Fibroblast of upper back skin (primary cell): ENCODE measurements around the gene SNRPB2.

Source experiments
- DNase-seq: peaks from one replicate; pipeline ENCODE4 v3.0.0-alpha.2; 2013

Gene SNRPB2

GRCh38 chr20:16740365-16741072 is 10.7 kb downstream of the SNRPB2 start:
- no peak for DNase-seq

GRCh38 chr20:16744178-16744807 is 14.5 kb downstream of the SNRPB2 start:
- no peak for DNase-seq

- no peak for DNase-seq
Observed at GRCh38 chr20:16745204-16745603, 15.4 kb downstream of the SNRPB2 start.

GRCh38 chr20:16747291-16747811 is 17.5 kb downstream of the SNRPB2 start:
- no peak for DNase-seq

GRCh38 chr20:16748308-16748900 is 18.6 kb downstream of the SNRPB2 start, which contains the start of gene OTOR:
Gene OTOR (plus strand): TSS chr20:16748358. CDS start chr20:16748402, 44 bp downstream.
- no peak for DNase-seq

GRCh38 chr20:16749573-16749972 is 19.7 kb downstream of the SNRPB2 start:
- no peak for DNase-seq

- no peak for DNase-seq
Observed at GRCh38 chr20:16752082-16752481, 22.3 kb downstream of the SNRPB2 start.

- DNase-seq, result no peak
Observed at GRCh38 chr20:16752901-16753300, 23.1 kb downstream of the SNRPB2 start.

GRCh38 chr20:16758454-16759180 is 28.8 kb downstream of the SNRPB2 start:
- DNase-seq, result no peak

GRCh38 chr20:16759181-16759563 is 29.3 kb downstream of the SNRPB2 start:
- no peak for DNase-seq

- no peak for DNase-seq
Observed at GRCh38 chr20:16760431-16761304, 30.8 kb downstream of the SNRPB2 start.

- DNase-seq, result peak; percentile 66
Observed at GRCh38 chr20:16761305-16761829, 31.5 kb downstream of the SNRPB2 start.

GRCh38 chr20:16764560-16764959 is 34.7 kb downstream of the SNRPB2 start:
- DNase-seq, result no peak

- DNase-seq, result peak; percentile 20
Observed at GRCh38 chr20:16771213-16771612, 41.4 kb downstream of the SNRPB2 start.

- DNase-seq, result no peak
Observed at GRCh38 chr20:16775961-16776360, 46.1 kb downstream of the SNRPB2 start.

GRCh38 chr20:16777126-16777525 is 47.3 kb downstream of the SNRPB2 start:
- no peak for DNase-seq

GRCh38 chr20:16778159-16778558 is 48.3 kb downstream of the SNRPB2 start:
- no peak for DNase-seq

GRCh38 chr20:16781496-16781895 is 51.7 kb downstream of the SNRPB2 start:
- DNase-seq, result no peak

- DNase-seq, result peak; percentile 38
Observed at GRCh38 chr20:16785226-16785625, 55.4 kb downstream of the SNRPB2 start.
